GM12874 (cell line): ENCODE measurements around the gene SPOCK3.

Experiments
- CTCF ChIP-seq: IDR thresholded peaks from 2 replicates; pipeline ENCODE4 v1.5.1; 2011; ENCODE audit warnings: low read depth, mild to moderate bottlenecking, control low read depth, low read length, moderate library complexity; ENCODE audit not compliant: insufficient read depth

The SPOCK3 gene

GRCh38 chr4:166737430-166737829 is 496.9 kb downstream of the SPOCK3 start:
- TF ChIP-seq CTCF, result no peak

- no peak for TF ChIP-seq CTCF
Observed at GRCh38 chr4:166735553-166735952, 498.7 kb downstream of the SPOCK3 start.

DNA sequence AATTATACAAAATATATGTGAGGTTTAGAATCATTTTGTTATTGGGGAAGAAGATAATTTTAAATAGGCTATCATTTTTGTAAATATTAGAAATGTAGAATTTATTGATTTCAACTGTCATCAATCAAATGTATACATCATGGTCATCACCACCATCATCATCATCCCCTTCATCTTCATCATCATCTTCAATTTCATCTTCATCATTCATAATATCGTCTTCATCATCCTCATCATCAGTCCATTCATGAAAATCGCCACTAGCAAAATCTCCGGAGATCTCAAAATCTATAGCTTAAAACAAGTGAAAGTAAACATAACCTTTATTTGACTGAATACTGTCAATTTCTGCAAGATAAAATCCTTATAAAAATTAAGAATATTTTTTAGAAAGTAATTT is 499.5 kb downstream of the SPOCK3 start:
- TF ChIP-seq CTCF, result no peak

DNA sequence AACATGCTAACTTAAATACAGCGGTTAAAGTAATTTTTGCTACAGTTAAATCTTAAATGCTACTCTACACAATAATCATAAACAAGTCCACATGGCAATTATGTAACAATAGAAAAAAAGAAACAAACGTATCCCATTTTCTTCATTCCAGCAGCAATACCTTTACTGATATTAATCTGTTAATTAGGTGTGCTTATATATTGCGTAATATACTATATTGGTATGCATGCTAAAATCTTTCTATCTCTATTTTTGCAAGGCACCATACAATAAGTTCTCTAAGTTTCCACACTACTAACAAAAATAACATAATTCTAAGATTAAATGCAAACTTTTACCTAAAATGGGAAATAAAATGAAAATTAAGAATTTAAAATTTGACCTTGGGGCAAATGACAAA is 500.6 kb downstream of the SPOCK3 start:
- no peak for TF ChIP-seq CTCF

- TF ChIP-seq CTCF, result no peak
Observed at GRCh38 chr4:166726832-166727231, 507.5 kb downstream of the SPOCK3 start.

- no peak for TF ChIP-seq CTCF
Observed at GRCh38 chr4:166724369-166724768, 509.9 kb downstream of the SPOCK3 start.

DNA sequence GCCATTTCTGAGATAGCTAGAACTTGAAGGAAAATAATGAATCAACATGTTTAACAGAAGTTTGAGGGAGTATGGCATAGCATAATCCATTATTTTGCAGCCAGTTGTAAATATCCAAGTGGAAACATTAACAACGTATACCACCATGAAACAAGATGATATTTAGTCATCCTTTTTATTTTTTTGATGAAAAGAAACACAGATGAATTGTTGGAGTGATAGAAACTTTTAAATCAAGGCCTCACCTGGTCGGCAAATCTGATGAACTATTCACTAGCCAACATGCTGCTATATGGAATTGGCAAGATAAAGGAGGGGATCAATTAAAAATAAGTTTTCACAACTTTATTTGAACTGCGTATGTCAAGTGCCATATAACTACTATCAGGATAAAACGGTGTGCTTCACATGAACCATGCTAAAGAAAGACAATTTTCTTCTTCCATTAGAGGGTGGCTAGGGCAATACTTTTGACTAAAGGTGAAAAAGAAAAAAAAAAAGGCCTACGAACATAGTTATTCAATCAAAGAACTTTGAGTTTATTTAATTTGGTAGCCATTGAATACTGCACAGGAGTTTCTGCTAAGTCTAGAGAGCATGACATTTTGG is 510.7 kb downstream of the SPOCK3 start:
- TF ChIP-seq CTCF, result no peak
